Measurements from ENCODE around the gene KIF20B. TPM values are rescaled to one million over a fixed set of nuclear protein-coding genes. Genes with fewer than 3 reads are reported as not detected.

Gene KIF20B
- total and polyA plus RNA-seq, 2 of the 8 experiments (the other 6 are each of a cell fraction or from before 2014, with no cell fraction given): 4.5 to 72.0 TPM

DNA sequence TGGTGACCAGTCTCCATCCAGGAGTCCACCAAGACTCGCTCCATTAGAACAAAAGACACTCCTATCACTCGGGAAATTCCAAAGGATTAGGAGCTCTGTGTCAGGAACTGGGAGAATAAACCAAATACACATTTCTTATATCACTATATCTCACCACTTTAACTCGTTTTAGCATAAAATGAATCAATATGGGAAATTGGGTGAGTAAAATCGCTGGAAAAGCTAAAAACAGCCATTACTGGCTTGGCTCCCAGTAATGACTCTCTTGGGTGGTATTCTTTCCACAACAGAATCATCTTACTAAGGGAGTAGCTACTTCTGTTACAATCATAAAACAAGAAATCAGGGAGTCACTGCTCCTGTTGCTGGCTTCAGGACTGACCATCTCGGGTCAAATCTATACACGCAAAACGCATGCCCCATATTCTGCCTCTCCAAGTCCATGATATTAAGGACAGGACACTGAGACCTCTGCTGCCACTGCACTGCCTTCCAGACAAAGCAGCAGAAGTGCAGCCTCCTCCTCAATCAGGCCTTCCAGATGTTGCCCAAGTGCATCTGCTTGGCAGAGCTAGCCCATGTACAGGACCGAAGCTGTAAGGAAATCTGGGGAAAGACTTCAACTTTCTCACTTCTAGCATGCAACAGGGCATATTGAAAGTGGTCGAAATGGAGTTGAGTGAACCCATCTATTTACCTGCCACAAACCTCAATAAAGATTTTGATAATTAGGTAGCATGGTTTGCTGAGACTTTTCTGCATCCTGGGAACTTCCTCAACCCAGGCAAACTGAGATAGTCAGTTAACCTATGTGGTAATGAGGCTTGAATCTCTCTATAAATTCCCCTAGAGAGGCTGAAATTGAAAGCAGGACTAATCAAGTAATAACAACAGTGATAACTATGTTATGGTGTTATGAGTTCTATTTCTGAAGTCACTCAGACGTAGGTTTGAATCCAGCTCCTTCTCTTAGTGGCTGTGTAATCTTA, 42.0 kb upstream of the KIF20B start:
- 87% methylated on average over 10 of the region's 10 CpGs; no CpG with 5 or more reads in 1 of the 2 experiments for WGBS, 2 experiments (ENCODE audit: extremely low coverage in 1 of 2, insufficient coverage in 1 of 2, insufficient read length in 1 of 2, insufficient replicate concordance in 2 of 2, low coverage in 1 of 2, low lambda C conversion rate in 2 of 2, missing lambda C conversion rate in 1 of 2)
- Histone ChIP-seq H2BK20ac (ENCODE audit: low read length) (no peak overlapping the region), H3K27me3 (replicated peaks in 1 of 4; ENCODE audit: control insufficient read depth in 3 of 4, extremely low read depth in 1 of 4, insufficient read depth in 3 of 4, low read length in 3 of 4) (no peaks in the 10 kb centered on the region), H2BK15ac (ENCODE audit: low read length) (no peak overlapping the region), H3K9ac (replicated peaks in 1 of 4; ENCODE audit: extremely low read depth in 1 of 4, low read depth in 3 of 4, low read length in 3 of 4) (no peak overlapping the region; a peak in 1 of 7 replicates), H2BK120ac (replicated peaks; ENCODE audit: low read depth, low read length) (no peak overlapping the region), H3K14ac (ENCODE audit: insufficient read length) (no peak overlapping the region), H4K8ac (ENCODE audit: extremely low read depth, insufficient read depth, low read length) (no peak overlapping the region), H3K4me2 (ENCODE audit: insufficient read depth in 1 of 2, low read depth in 2 of 2, low read length in 2 of 2) (no peak overlapping the region), H3K4me1 (replicated peaks in 1 of 4; ENCODE audit: control insufficient read depth in 3 of 4, insufficient read depth in 4 of 4, low read length in 3 of 4) (no peaks in the 10 kb centered on the region), H3K36me3 (ENCODE audit: control insufficient read depth in 2 of 4, insufficient read depth in 4 of 4, low read length in 3 of 4) (peaks cover 0 to 6% (median 2%) of the 10 kb centered on the region in 4 experiments; a peak in 2 of 8 replicates), H3K79me1 (ENCODE audit: low read depth, low read length) (no peaks in the 10 kb centered on the region), H3K27ac (ENCODE audit: low read depth, low read length) (no peak overlapping the region), H3K56ac (replicated peaks; ENCODE audit: insufficient read length, low read depth, low read length) (no peak overlapping the region), H2AK5ac (ENCODE audit: low read depth, low read length) (no peak overlapping the region), H2BK12ac (ENCODE audit: low read depth, low read length) (no peak overlapping the region), H2BK5ac (ENCODE audit: low read depth, low read length) (no peak overlapping the region), H3K18ac (ENCODE audit: extremely low read depth, low read length) (no peak overlapping the region), H3K23ac (ENCODE audit: insufficient read length) (no peak overlapping the region), H3K9me3 (ENCODE audit: insufficient read depth in 2 of 2, low read depth in 1 of 2, low read length in 1 of 2) (peaks cover 13 to 20% of the 10 kb centered on the region in 2 experiments; a peak in 1 of 4 replicates), H3K23me2 (ENCODE audit: low read depth, low read length) (no peaks in the 10 kb centered on the region), H4K91ac (replicated peaks; ENCODE audit: insufficient read length, low read length) (no peak overlapping the region), H4K5ac (ENCODE audit: insufficient read length, low read depth, low read length) (no peak overlapping the region), H2AFZ (ENCODE audit: low read length) (no peak overlapping the region), H3K4me3 (ENCODE audit: extremely low read depth in 1 of 4, insufficient read depth in 2 of 4, low read depth in 3 of 4, low read length in 4 of 4) (no peak overlapping the region), H3K79me2 (ENCODE audit: control insufficient read depth in 1 of 2, insufficient read depth in 2 of 2, low read length in 2 of 2) (no peaks in the 10 kb centered on the region), H4K20me1 (replicated peaks in 1 of 2; ENCODE audit: control insufficient read depth in 1 of 2, insufficient read depth in 2 of 2, low read length in 2 of 2) (no peaks in the 10 kb centered on the region), H3K4ac (replicated peaks; ENCODE audit: insufficient read length, low read depth, low read length) (no peak overlapping the region)
- DNase-seq (ENCODE audit: low read depth in 1 of 2, low spot score in 2 of 2): no peak
- TF ChIP-seq MAFK (IDR thresholded peaks at IDR 0.05; ENCODE audit: low read depth, low read length) (no peak), PHF8 (conservative IDR thresholded peaks at IDR 0.05; ENCODE audit: low read depth, low read length) (no peak)
- no peak for FAIRE-seq
- CTCF ChIA-PET (ENCODE audit: partially characterized antibody): interaction anchor here (1.9 kb wide), 1 partner anchor 24 kb away, joined by 5 read pairs; no protein-coding TSS in a partner anchor
- POLR2A ChIA-PET (ENCODE audit: partially characterized antibody): interaction anchor here (1.2 to 7.3 kb wide), 4 partner anchors 8 to 34 kb away, joined by 3 to 50 read pairs (median 4); partner anchors contain the start of gene PANK1
